Suppressor macrophage treated with lipopolysaccharide for 1 hour (primary cell): ENCODE data around the gene PDCL3.

Source experiments
- DNase-seq, 3 donors: peaks; one replicate each; pipeline ENCODE4 v3.0.0-alpha.2; 2020 to 2022

PDCL3 gene

GRCh38 chr2:100612388-100613000 lies 49.7 kb downstream of the PDCL3 start:
- no peak for DNase-seq

GRCh38 chr2:100613719-100614118 lies 50.9 kb downstream of the PDCL3 start:
- DNase-seq: no peak

- no peak for DNase-seq
These were observed 51.7 kb downstream of the PDCL3 start for GRCh38 chr2:100614455-100615000.

- no peak for DNase-seq
These were observed 52.7 kb downstream of the PDCL3 start for GRCh38 chr2:100615471-100615870.

GRCh38 chr2:100615886-100616285 lies 53.1 kb downstream of the PDCL3 start:
- no peak for DNase-seq

GRCh38 chr2:100616841-100617390 lies 54.1 kb downstream of the PDCL3 start:
- DNase-seq: no peak

- peak in 1 of 3 donors; percentile 8 for DNase-seq
These were observed 57.2 kb downstream of the PDCL3 start for GRCh38 chr2:100619951-100620350.

GRCh38 chr2:100620481-100620880 lies 57.7 kb downstream of the PDCL3 start:
- DNase-seq: no peak

GRCh38 chr2:100621371-100621951 lies 58.7 kb downstream of the PDCL3 start:
- DNase-seq: no peak

GRCh38 chr2:100623033-100623715 lies 60.4 kb downstream of the PDCL3 start:
- DNase-seq: no peak

- no peak for DNase-seq
These were observed 61.1 kb downstream of the PDCL3 start for GRCh38 chr2:100623930-100624329.

GRCh38 chr2:100624536-100624935 lies 61.7 kb downstream of the PDCL3 start:
- DNase-seq: no peak

GRCh38 chr2:100625717-100626116 lies 62.9 kb downstream of the PDCL3 start:
- no peak for DNase-seq
